HG03280 (cell line): ENCODE measurements around the gene SUCLG2.

Source experiments
- ATAC-seq: cut with Tn5 transposase; IDR thresholded peaks from one replicate; pipeline ENCODE4 v1.9.1; 2021; ENCODE audit warnings: mild to moderate bottlenecking, moderate library complexity; ENCODE audit not compliant: unreplicated experiment

SUCLG2 gene

GRCh38 chr3:67463656-67464055 lies 190.8 kb downstream of the SUCLG2 start:
- no peak for ATAC-seq

GRCh38 chr3:67462187-67462586 lies 192.2 kb downstream of the SUCLG2 start:
- ATAC-seq, result no peak

GRCh38 chr3:67461667-67462142 lies 192.7 kb downstream of the SUCLG2 start:
- no peak for ATAC-seq

GRCh38 chr3:67460841-67461510 lies 193.4 kb downstream of the SUCLG2 start:
- ATAC-seq, result no peak

- ATAC-seq, result no peak
Observed at GRCh38 chr3:67459796-67460195, 194.6 kb downstream of the SUCLG2 start.

- no peak for ATAC-seq
Observed at GRCh38 chr3:67458896-67459530, 195.4 kb downstream of the SUCLG2 start.

- no peak for ATAC-seq
Observed at GRCh38 chr3:67458408-67458807, 196.0 kb downstream of the SUCLG2 start.

GRCh38 chr3:67453628-67454027 lies 200.8 kb downstream of the SUCLG2 start:
- no peak for ATAC-seq

- ATAC-seq, result no peak
Observed at GRCh38 chr3:67450153-67450552, 204.3 kb downstream of the SUCLG2 start.

- no peak for ATAC-seq
Observed at GRCh38 chr3:67447393-67447792, 207.0 kb downstream of the SUCLG2 start.

- ATAC-seq, result no peak
Observed at GRCh38 chr3:67437789-67438188, 216.6 kb downstream of the SUCLG2 start.

- no peak for ATAC-seq
Observed at GRCh38 chr3:67437090-67437489, 217.3 kb downstream of the SUCLG2 start.

GRCh38 chr3:67433109-67433508 lies 221.3 kb downstream of the SUCLG2 start:
- ATAC-seq, result no peak

- no peak for ATAC-seq
Observed at GRCh38 chr3:67431887-67432286, 222.5 kb downstream of the SUCLG2 start.

- ATAC-seq, result no peak
Observed at GRCh38 chr3:67423722-67424121, 230.7 kb downstream of the SUCLG2 start.

GRCh38 chr3:67421912-67422311 lies 232.5 kb downstream of the SUCLG2 start:
- ATAC-seq, result no peak

- ATAC-seq, result no peak
Observed at GRCh38 chr3:67419779-67420178, 234.6 kb downstream of the SUCLG2 start.

- no peak for ATAC-seq
Observed at GRCh38 chr3:67419218-67419529, 235.2 kb downstream of the SUCLG2 start.

- no peak for ATAC-seq
Observed at GRCh38 chr3:67418426-67419217, 235.8 kb downstream of the SUCLG2 start.

GRCh38 chr3:67416703-67417102 lies 237.7 kb downstream of the SUCLG2 start:
- ATAC-seq, result no peak

- no peak for ATAC-seq
Observed at GRCh38 chr3:67415511-67415910, 238.9 kb downstream of the SUCLG2 start.

GRCh38 chr3:67414740-67415139 lies 239.7 kb downstream of the SUCLG2 start:
- no peak for ATAC-seq
